HCEC 1CT (cell line): ENCODE measurements around the gene SPO11.

Experiments
- DNase-seq: peaks from one replicate; pipeline ENCODE4 v3.0.0-alpha.2; 2017

The SPO11 gene, protein sequence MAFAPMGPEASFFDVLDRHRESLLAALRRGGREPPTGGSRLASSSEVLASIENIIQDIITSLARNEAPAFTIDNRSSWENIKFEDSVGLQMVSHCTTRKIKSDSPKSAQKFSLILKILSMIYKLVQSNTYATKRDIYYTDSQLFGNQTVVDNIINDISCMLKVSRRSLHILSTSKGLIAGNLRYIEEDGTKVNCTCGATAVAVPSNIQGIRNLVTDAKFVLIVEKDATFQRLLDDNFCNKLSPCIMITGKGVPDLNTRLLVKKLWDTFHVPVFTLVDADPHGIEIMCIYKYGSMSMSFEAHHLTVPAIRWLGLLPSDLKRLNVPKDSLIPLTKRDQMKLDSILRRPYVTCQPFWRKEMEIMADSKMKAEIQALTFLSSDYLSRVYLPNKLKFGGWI

DNA sequence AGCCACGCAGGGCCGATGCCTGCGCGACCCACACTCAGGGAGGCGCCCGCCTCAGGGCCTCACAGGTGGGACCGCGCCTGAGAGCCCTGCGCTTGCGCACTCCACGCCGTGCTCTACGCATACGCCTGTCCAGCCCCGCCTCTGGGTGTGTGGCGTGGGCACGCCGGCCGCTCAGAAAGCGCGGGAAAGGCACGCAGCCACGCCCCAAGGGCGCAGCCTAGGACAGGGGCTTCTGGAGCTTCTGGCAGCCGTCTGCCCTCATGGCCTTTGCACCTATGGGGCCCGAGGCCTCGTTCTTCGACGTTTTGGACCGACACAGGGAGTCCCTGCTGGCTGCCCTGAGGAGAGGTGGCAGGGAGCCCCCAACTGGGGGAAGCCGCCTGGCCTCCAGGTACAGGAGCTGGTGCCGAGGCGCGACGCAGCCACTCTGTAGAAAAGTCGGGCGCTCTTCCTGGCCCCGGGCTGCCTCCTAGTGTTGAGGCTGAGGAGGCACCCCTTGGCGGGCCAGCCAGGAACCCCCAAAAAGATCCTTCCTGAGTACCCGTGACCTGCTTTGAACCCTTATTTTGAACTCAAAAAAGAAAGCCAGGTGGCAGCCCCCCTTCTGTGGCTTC is at the start of gene SPO11:
SPO11 (plus strand) TSS at position 196 of the 614 bp plus-strand sequence; CDS start at position 261, 65 bp downstream.
- DNase-seq: no peak

DNA sequence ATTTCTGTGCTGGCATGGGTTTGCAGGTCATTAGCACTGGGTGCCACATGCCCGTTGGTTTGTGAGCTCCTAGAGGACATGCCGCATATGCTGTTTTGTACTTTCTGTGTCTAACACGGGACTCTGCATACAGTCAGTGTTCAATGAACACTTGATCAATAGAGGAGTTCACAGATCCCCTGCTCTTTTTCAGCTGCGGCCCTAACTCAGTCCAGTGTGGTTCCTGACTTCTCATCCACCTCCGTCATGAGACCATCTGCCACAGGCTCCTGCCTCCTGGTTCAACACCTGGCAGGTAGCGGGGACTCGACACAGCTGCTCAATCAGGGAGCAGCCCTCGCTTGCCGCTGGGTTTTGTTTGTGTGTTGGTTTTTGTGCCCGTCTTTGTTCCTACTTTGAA is 49.4 kb upstream of the SPO11 start:
- DNase-seq: no peak

DNA sequence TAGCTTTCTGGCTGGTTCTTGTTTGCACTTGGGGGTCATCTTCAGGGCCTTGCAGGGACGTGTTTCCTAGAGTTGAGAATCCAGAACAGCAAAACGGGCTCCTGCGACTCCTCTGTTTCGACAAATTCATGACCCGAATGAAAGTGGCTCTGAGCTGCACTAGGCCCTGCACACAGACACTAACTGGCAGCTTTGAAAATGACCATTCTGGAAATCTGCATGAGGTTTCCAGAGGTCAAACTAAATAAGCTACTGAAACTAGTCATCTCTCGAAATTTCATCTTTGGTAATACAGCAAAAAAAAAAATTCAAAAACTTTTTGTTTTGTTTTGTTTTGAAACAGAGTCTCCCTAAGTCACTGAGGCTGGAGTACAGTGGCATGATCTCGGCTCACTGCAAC is 47.7 kb upstream of the SPO11 start:
- no peak for DNase-seq

DNA sequence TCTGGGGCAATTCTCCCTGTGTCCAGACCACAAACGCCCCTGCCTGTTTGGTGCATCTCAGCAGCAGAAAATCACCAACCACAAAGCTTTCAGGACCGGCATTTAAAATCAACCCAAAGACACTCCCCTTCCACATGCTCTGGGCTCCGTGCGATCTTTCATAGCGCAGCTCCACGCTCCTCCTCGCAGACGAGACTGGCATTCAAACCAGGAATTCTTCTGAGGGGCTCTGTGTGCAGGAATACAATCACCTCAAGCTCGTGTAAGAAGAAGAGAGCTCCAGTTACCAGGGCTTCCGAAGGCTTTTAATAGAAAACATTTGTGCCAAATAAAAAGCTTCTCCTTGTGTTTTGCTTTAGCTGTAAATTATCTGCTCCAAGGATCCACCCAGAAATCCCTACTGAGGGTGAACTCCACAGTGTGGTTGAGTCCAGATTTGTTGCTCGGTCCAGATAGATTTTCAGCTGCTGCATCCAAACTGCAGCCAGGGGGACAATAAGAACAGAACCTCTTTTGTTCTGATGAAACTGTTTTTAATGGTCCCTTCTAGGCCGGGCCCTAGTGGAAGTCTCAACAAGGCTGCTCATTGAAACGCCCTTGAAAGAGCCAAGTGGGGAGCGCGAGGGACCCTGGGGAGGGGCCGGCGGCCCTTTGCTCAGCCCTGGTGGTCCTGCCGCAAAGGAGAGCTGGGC is 46.8 kb upstream of the SPO11 start:
- DNase-seq: no peak

DNA sequence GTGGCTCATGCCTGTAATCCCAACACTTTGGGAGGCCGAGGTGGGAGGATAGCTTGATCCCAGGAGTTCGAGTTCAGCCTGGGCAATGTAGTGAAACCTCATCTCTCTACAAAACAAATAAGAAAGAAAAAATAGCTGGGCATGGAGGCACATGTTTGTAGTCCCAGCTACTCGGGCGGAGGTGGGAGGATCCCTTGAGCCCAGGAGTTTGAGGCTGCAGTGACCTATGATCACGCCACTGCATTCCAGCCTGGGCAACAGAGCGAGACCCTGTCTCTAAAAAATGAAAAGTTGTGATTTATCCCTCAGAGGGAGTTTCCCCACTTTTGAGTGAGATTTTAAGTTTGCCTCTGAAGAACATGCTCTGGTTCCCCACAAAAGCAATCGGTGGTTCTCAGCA is 45.7 kb upstream of the SPO11 start:
- no peak for DNase-seq

DNA sequence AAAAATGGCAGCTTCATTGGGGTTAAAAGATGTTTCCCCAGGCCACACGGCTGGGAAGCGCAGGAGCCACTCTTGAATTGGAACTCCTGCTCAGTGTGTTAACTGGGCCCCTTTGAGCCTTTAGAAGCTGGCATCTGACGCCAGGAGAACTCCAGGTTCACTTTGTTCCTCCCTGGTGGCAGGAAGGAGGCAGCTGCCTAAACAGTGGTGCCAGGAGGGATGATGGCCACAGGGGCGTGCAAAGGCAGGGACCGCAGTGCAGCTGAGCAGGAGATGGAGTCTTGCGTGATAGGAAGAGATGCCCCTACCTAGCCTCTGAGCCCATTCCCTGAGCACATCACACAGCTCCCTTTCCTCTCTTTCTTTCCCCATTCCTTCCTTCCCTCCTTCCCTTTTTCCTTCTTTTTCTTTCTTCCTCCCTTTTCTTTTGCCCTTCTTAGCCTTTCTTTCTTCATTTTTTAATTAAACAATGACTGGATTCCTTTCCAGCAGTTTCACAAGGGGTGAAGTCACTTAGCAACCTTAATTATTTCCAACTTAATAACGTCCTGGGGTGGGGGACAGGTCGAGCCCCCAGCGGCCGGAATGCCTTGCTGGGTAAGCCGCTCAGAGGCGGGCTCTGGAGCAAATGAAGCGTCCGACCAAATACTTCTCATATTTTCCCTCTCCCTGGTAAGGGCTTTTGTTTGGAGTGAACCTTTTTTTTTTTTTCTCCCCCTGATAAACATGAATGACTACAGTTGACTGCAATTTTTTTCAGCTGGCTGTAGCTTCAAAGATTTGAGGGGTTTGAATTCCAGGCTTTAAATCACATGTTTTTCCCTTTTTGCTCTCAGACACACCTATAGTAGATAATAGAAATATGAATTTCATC is 42.4 kb upstream of the SPO11 start:
- no peak for DNase-seq

DNA sequence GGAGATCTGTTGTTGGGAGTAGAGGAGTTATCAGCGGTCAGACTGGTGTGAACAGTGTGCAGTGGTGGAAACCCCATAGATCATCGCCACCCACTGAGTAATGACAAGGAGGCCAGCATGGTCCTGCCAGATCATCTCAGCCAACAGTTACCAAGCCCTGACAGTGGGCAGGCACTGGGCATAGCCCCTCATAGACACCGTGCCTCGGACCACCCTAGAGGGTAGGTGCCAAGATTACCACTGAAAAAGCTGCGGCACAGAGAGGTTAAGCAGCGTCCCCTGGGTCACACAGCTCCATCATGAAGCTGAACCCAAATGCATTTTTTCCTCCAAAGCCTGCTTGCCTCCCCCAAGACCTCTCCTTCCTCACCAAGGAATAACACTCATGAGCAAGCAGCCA is 41.7 kb upstream of the SPO11 start:
- no peak for DNase-seq

DNA sequence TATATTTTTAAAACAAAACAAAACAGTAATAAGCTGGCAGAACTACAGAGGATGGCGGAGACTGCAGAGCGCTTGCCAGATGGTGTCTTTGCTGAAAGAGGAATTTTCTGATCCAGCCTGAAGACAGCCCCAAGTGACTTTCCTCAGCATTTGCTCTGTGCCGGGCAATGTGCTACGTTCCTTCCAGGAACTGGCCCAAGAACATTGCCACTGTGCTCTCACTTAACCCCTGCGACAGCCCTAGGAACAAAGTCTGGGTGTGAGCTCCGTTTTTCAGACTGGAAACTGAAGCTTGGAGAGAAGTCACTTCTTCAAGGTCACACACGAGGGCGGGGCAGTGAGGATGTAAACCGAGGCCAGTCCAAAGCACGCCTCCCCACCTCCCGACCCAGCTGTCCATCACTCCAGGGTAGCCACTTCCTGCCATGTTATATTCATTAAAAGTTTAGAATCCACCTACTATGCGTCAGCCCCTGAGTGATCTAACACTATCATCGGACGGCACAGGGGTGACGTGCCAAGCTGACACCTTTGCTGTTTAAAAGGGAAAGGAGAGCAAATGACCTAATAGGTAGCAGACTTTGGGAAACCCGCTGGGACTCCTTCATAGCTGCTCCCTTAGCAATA is 40.8 kb upstream of the SPO11 start:
- DNase-seq: no peak

DNA sequence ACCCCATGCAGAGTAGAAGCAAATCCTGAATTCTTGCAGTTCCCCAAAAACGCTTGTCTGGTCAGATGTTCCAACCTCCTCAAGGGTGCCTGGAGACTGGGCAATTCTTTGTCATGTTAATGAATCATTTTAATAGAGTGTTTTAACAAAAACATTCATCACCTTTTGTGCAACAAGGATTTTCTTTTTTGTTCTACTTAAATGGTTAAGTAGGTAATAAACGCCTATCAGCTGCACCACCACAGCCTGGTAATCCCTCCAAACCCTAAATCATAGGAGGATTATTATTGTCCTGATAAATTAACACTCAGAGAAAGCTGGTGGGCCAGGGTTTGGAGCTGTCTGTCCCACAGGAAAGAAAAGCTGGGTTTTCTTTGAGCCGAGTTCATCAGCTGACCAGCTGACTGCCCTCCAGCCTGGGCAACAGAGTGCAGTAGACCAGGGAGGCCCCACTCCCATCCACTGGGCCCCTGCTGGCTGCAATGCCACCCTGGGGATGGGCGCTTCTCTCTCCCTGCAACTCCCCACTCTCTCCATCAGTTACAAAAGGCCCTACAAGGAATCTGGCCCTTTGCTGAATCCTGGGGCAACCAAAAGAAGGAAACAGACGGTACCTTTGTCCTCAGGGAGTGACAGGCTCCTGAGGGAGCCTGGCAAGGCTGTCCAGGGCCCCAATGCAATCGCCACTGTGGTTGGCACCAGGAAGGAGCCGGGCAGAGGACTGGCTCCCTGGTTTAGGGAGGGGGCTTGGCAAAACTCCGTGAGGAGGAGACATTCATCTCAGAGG is 40.0 kb upstream of the SPO11 start:
- no peak for DNase-seq

DNA sequence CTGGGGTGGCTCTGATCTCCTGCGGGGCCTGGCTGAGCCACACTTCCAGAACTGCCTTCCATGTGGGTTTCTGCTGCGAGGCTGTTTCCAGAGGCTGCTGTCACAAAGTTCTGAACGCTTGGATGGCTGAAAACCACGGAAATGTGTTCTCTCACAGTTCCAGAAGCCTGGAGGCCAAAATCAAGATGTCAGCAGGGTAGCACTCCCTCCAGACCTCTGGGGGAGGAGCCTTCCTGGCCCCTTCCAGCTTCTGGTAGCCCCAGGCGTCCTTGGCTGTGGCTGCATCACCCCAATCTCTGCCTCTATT is 39.5 kb upstream of the SPO11 start:
- no peak for DNase-seq

DNA sequence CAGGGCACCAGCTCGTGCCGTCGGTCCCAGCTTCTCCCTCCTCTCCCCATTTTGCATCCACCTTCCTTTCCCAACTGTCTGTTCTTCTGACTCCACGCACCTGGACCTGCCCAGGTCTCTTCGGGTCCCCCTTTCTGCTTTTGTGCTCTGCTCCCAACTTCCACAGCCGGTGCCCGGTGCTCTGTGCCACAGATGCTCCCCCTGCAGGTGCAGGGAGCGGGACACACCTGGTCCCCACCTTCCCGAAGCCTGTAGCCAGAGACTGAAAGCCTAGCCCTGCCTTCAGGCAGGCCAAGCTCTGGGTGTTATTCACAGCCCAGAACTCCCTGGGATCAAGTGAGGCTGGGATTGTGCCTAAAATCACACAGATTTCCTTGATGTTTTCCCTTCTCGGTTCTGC is 38.6 kb upstream of the SPO11 start:
- no peak for DNase-seq

DNA sequence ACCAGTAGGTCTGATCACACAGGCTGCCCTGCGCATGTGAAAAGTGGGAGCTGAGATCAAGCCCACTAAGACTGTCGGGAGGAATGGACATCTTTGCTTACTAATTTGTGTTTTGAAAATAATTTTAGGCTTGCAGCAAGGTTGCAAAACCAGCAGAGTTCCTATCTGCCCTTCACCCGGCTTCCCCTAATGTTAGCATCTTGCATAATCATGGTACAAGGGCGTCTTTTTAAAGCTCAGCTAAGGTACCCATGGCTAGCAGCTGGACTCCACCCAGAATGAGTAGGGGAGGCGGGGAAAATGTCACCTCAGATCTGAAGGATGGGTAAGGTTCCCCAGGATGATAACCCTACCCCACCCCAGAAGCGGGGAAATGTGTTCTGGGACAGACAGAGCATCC is 37.9 kb upstream of the SPO11 start:
- DNase-seq: no peak

DNA sequence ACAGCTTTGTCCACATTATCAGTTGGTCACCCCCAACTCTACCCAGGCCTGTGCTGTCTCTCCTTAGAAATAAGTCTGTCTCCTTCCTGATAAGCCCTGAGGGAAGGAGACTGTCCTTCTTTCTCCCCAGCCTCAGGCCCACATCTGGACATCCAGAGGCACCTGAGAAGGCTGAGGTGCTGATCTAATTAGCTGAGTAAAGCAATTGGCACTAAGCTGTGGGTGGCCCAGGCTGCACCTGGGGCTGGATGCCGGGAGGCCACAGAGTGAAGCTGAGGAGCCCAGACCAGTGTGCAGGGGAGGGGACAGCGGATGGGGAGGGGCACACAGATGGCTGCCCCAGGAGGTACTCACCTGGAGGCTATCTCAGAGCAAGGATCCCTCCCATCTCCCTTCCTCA is 37.0 kb upstream of the SPO11 start:
- DNase-seq: no peak

DNA sequence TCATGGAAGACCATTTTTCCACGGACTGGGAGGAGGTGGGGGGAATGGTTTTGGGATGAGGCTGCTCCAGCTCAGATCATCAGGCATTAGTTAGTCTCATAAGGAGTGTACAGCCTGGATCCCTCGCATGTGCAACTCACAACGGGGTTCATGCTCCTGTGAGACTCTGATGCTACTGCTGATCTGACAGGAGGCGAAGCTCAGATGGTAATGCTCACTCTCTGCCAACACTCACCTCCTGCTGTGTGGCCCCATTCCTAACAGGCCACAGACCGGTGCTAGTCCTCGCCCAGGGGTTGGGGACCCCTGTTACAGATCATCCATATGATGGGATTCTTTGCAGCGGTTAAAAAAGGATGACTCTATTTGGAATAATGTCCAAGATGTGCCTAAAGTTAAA is 35.6 kb upstream of the SPO11 start:
- DNase-seq: no peak

DNA sequence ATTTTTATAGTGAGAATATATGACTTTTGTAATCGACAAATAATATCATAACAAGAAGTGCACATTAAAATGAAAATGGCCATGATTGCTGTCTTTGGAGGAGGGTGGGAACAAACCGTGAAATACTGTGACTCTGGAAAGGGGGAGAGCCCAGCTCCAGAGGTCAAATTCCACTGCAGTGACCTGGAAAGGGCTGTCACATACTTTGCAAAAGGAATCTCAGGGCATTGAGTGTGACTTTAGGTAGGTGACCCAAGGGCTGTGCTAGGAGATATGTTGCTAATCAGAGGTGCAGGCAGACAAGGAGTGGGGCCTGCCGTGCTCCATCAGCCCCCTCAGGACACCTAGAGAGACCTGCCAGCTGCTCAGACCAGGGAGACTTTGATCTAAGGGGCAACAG is 35.1 kb upstream of the SPO11 start:
- DNase-seq: no peak

DNA sequence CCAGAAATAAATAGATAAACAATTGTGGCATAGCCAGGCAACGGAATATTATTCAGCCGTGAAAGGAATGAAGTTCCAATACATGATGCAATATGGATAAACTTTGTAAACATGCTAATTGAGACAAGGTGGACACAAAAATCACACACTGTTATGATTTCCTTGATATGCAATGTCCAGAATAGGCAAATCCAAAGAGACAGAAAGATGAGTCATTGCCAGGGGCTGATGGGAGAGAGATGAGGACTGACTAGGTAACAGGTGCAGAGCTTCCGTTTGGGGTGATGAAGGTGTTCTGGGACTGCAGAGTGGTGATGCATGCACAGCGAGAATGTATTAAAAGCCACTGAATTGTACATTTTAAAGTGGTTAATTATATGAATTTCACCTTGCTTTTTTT is 31.1 kb upstream of the SPO11 start:
- DNase-seq: no peak

DNA sequence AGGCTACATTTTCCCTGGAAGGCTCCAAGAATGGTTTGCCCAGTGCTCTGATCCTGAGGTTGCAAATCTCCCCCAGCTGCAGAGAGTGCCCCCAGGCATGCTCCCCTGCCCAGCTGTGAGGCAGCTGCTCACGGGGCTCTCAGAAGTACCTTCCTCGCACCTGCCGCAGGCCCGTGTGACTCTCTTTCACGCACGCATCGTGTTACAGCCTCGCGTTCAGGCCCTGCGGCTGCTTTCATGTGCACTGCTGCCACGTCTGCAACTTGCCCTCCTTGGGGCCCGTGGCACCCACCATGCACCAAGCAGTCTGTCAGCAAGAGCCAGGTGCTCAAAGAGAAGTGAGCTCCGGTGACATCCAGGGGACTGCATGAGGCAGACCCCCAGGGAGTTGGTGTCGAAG is 28.6 kb upstream of the SPO11 start:
- DNase-seq: no peak

DNA sequence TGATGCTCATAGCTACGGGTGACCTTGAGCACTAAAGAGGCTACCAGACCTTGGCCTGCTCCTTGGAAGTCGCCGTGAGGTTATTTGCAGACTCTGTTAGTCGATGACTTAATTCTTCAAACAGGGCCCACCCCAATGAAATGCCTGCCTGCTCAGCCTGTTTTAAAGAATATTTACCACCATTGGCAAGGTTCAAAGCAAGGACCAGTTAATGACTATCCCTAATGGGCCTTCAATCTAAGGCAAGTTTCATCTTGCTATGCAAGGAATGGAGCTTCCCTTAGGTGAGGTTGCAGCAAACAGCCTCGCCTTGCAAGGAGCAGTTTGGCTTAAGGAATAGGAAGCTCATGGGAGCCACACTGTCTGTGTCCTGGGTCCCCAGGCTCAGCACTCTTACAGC is 22.9 kb upstream of the SPO11 start:
- DNase-seq: no peak

DNA sequence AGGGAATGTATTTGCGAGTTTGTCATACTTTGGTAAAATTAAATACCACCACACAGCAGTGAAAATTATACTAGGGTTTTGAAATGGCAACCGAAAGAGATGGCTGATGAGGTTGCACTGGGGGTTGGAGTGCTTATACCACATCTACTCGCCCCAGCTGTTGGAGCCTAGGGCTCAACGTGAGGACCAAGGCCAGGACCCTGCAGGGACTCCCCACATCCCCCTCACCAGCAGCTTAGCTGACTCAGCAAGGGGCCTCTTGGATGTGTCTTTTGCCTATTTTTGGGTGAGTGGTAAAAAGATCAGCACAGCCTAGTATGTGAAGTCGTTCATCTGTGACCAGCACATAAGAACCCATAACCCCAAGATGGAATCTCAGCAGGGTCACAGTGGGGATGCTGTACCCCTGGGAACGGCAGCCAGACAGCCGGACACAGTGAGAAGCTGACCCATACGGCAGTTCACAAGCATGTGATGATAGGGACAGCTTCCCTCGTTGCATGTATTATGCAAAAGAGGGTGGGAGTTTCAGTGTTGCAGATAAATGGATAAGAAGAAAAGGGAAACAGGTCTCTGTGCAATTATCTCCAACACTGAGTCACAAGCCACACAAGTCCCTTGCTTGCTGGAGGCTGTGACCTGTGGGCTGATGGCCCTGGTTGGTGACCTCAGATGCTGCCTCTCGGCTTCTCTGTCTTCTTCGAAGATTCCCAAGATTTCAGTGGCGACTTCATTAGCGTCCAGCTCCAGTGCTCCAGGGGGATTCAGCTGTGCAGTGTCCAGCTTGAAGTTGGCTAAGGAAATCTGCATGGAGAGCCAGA is 20.9 kb upstream of the SPO11 start:
- DNase-seq: no peak

DNA sequence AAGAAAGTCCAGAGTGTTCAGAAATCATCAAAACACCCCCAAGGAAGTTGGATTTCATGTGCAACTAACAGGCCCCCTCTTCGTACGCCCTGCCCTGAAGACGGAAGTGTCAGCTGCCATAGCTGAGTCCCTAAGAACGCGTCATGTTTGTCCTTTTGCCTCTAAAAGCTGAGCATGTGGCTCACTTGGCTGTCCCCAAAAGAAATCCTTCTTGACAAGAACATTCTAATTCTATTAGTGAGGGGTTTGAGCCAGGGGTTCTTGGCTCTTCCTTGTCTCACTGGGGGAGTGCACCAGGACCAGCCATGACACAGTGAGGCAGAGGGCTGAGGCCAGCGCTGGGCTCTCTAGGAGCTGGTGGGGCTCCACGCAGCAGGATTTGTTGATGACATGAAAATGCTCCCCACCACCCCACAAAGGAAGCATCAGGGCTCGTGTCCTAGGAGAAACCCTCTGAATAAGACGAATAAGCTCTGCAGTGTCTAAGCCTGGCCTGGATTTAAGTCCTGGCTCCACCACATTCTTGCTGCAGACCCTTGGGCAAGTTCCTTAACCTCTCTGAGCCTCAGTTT is 20.0 kb upstream of the SPO11 start:
- DNase-seq: no peak
